WTC11 (cell line): ENCODE data around the gene PRR5L. TPM values are rescaled to one million over a fixed set of nuclear protein-coding genes. Genes with fewer than 3 reads are reported as not detected.

ENCODE experiments used
- ATAC-seq: fragments of 200-7000 bp; cut with Tn5 transposase; 2 replicates; pipeline ENCODE4 v1.10.0; 2021; ENCODE audit warnings: mild to moderate bottlenecking, moderate library complexity
- CTCF ChIA-PET: fragments of 300-600 bp; sonication (Branson Sonifier 250); formaldehyde crosslinking; loops from one replicate; lab custom pipeline; 2021; ENCODE audit warnings: antibody characterized with exemption; lab: Charles Lee
- POLR2A ChIA-PET: fragments of 350-600 bp; sonication (Branson Sonifier 250); formaldehyde crosslinking; loops from one replicate; lab custom pipeline; 2021; ENCODE audit warnings: antibody characterized with exemption; lab: Charles Lee
- DNase-seq: peaks from one replicate; pipeline ENCODE4 v3.0.0; 2021; ENCODE audit warnings: low spot score
- H3K27ac Mint-ChIP-seq: 2 replicates; pipeline ENCODE4 v1.8.0; 2021; ENCODE audit warnings: mixed read lengths
- H3K27me3 Mint-ChIP-seq: 2 replicates; pipeline ENCODE4 v1.8.0; 2021; ENCODE audit warnings: low read depth, mild to moderate bottlenecking, moderate library complexity, mixed read lengths
- H3K36me3 Mint-ChIP-seq: 2 replicates; pipeline ENCODE4 v1.8.0; 2021; ENCODE audit warnings: mixed read lengths
- H3K4me1 Mint-ChIP-seq: 2 replicates; pipeline ENCODE4 v1.8.0; 2022; ENCODE audit warnings: mixed read lengths
- H3K4me3 Mint-ChIP-seq: 2 replicates; pipeline ENCODE4 v1.8.0; 2021; ENCODE audit warnings: mild to moderate bottlenecking, moderate library complexity, mixed read lengths
- H3K9me3 Mint-ChIP-seq: 2 replicates; pipeline ENCODE4 v1.8.0; 2021; ENCODE audit warnings: mixed read lengths
- ESRRA ChIP-seq: sonication (generic); formaldehyde crosslinking; IDR thresholded peaks from 2 replicates; pipeline ENCODE4 v1.8.1; 2022; ENCODE audit warnings: mild to moderate bottlenecking, missing genetic modification reagents, borderline replicate concordance
- FOXJ3 ChIP-seq: sonication (generic); formaldehyde crosslinking; IDR thresholded peaks from 2 replicates; pipeline ENCODE4 v1.9.0; 2021; ENCODE audit warnings: missing genetic modification reagents, mild to moderate bottlenecking, borderline replicate concordance
- IRF2 ChIP-seq: sonication (generic); formaldehyde crosslinking; IDR thresholded peaks from 2 replicates; pipeline ENCODE4 v1.8.0; 2022; ENCODE audit warnings: low read depth, missing genetic modification reagents, borderline replicate concordance
- NFE2L1 ChIP-seq: sonication (generic); formaldehyde crosslinking; IDR thresholded peaks from 2 replicates; pipeline ENCODE4 v1.8.1; 2023; ENCODE audit warnings: missing genetic modification reagents
- PRRX2 ChIP-seq: fragments of 250-450 bp; sonication (Bioruptor Pico); IDR thresholded peaks from 2 replicates; pipeline ENCODE4 v1.8.0; 2021; ENCODE audit warnings: mild to moderate bottlenecking
- SMAD4 ChIP-seq: sonication (generic); formaldehyde crosslinking; IDR thresholded peaks from 2 replicates; pipeline ENCODE4 v1.8.0; 2022; ENCODE audit warnings: mild to moderate bottlenecking, missing genetic modification reagents
- TCF7 ChIP-seq: sonication (generic); formaldehyde crosslinking; IDR thresholded peaks from 2 replicates; pipeline ENCODE4 v1.8.0; 2022; ENCODE audit warnings: mild to moderate bottlenecking, low read depth, missing genetic modification reagents, moderate library complexity
- ZNF121 ChIP-seq: sonication (generic); formaldehyde crosslinking; IDR thresholded peaks from 2 replicates; pipeline ENCODE4 v1.8.0; 2023; ENCODE audit warnings: missing genetic modification reagents
- ZNF138 ChIP-seq: sonication (generic); formaldehyde crosslinking; conservative IDR thresholded peaks from 2 replicates; pipeline ENCODE4 v1.8.1; 2022; ENCODE audit warnings: mild to moderate bottlenecking, moderate library complexity, missing genetic modification reagents
- ZNF317 ChIP-seq: sonication (generic); formaldehyde crosslinking; IDR thresholded peaks from 2 replicates; pipeline ENCODE4 v1.8.1; 2023; ENCODE audit warnings: low read depth, mild to moderate bottlenecking, moderate library complexity, missing genetic modification reagents, borderline replicate concordance
- ZNF423 ChIP-seq: fragments of 250-450 bp; sonication (Bioruptor Pico); IDR thresholded peaks from 2 replicates; pipeline ENCODE4 v2.1.2; 2022; ENCODE audit warnings: mild to moderate bottlenecking, moderate library complexity
- ZNF671 ChIP-seq: fragments of 250-450 bp; sonication (Bioruptor Pico); IDR thresholded peaks from 2 replicates; pipeline ENCODE4 v1.8.0; 2021; ENCODE audit warnings: mild to moderate bottlenecking
- total RNA-seq: library from RNA; stranded (reverse); gene quantifications from 3 replicates; pipeline ENCODE4 v1.2.3, GENCODE V29; 2021
- TF ChIP-seq, protein P1 (sequence below): sonication (generic); formaldehyde crosslinking; IDR thresholded peaks from 2 replicates; pipeline ENCODE4 v1.8.0; 2023; ENCODE audit warnings: mild to moderate bottlenecking, missing genetic modification reagents
- TF ChIP-seq, protein P2 (sequence below): sonication (generic); formaldehyde crosslinking; IDR thresholded peaks from 2 replicates; pipeline ENCODE4 v1.8.0; 2023; ENCODE audit warnings: missing genetic modification reagents
- TF ChIP-seq, protein P3 (sequence below): fragments of 250-450 bp; sonication (Bioruptor Pico); IDR thresholded peaks from 2 replicates; pipeline ENCODE4 v1.9.0; 2021; ENCODE audit warnings: moderate library complexity, mild to moderate bottlenecking, inconsistent platforms, borderline replicate concordance
- TF ChIP-seq, protein P4 (sequence below): sonication (generic); formaldehyde crosslinking; conservative IDR thresholded peaks from 2 replicates; pipeline ENCODE4 v1.8.1; 2022; ENCODE audit warnings: mild to moderate bottlenecking, missing genetic modification reagents
- TF ChIP-seq, protein P5 (sequence below): sonication (generic); formaldehyde crosslinking; IDR thresholded peaks from 2 replicates; pipeline ENCODE4 v1.8.0; 2022; ENCODE audit warnings: mild to moderate bottlenecking, missing genetic modification reagents
- TF ChIP-seq, protein P6 (sequence below): sonication (generic); formaldehyde crosslinking; IDR thresholded peaks from 2 replicates; pipeline ENCODE4 v1.8.1; 2022; ENCODE audit warnings: low read depth, missing genetic modification reagents, borderline replicate concordance

Gene PRR5L
- total RNA-seq, 1 experiment from 2014 or later = 3.9 TPM

DNA sequence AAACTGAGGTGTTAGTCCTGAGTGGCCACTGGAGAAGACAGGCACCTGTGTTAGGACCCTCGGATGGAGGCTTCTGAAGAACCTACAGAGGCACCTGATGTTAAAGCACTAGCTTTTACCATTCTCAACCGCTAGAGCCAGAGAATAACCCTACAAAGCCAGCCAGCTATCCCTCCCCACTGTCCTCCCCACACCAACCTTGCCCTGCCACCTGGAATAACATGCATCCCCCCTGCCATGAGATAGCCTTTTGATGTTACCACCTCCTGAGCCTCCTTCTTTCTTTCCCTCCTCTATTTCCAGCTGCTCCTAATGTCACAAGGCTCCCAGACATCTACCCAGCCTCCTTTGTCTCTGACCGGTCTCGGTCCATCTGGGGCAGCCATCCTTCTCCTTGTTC is 35.0 kb upstream of the PRR5L start:
- Mint-ChIP-seq H3K4me1 (peaks cover 5% of the 10 kb centered on the region), H3K36me3 (no peaks in the 10 kb centered on the region), H3K9me3 (peaks cover 3% of the 10 kb centered on the region; the same call in 1 of the 2 replicates), H3K4me3 (no peak overlapping the region), H3K27me3 (peaks cover 12% of the 10 kb centered on the region), H3K27ac (no peak overlapping the region)
- ChIA-PET CTCF (interaction anchor here (0.6 to 5.9 kb wide), 6 partner anchors 70 to 439 kb away, joined by 3 to 110 read pairs (median 6); no protein-coding TSS in a partner anchor), POLR2A (interaction anchor here (0.6 kb wide), 1 partner anchor 296 kb away, joined by 3 read pairs; no protein-coding TSS in a partner anchor)
- TF ChIP-seq IRF2 (CRISPR knock-in tag) (no peak), TCF7 (CRISPR knock-in tag) (no peak), ZNF671 (no peak), ZNF138 (CRISPR knock-in tag) (no peak), NFE2L1 (no peak), ZNF317 (CRISPR knock-in tag) (no peak), ZNF121 (CRISPR knock-in tag) (no peak)
- TF ChIP-seq, protein P1, sequence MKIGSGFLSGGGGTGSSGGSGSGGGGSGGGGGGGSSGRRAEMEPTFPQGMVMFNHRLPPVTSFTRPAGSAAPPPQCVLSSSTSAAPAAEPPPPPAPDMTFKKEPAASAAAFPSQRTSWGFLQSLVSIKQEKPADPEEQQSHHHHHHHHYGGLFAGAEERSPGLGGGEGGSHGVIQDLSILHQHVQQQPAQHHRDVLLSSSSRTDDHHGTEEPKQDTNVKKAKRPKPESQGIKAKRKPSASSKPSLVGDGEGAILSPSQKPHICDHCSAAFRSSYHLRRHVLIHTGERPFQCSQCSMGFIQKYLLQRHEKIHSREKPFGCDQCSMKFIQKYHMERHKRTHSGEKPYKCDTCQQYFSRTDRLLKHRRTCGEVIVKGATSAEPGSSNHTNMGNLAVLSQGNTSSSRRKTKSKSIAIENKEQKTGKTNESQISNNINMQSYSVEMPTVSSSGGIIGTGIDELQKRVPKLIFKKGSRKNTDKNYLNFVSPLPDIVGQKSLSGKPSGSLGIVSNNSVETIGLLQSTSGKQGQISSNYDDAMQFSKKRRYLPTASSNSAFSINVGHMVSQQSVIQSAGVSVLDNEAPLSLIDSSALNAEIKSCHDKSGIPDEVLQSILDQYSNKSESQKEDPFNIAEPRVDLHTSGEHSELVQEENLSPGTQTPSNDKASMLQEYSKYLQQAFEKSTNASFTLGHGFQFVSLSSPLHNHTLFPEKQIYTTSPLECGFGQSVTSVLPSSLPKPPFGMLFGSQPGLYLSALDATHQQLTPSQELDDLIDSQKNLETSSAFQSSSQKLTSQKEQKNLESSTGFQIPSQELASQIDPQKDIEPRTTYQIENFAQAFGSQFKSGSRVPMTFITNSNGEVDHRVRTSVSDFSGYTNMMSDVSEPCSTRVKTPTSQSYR = no peak
- TF ChIP-seq, protein P2, sequence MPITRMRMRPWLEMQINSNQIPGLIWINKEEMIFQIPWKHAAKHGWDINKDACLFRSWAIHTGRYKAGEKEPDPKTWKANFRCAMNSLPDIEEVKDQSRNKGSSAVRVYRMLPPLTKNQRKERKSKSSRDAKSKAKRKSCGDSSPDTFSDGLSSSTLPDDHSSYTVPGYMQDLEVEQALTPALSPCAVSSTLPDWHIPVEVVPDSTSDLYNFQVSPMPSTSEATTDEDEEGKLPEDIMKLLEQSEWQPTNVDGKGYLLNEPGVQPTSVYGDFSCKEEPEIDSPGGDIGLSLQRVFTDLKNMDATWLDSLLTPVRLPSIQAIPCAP = no peak
- TF ChIP-seq, protein P3, sequence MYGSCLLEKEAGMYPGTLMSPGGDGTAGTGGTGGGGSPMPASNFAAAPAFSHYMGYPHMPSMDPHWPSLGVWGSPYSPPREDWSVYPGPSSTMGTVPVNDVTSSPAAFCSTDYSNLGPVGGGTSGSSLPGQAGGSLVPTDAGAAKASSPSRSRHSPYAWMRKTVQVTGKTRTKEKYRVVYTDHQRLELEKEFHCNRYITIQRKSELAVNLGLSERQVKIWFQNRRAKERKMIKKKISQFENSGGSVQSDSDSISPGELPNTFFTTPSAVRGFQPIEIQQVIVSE (CRISPR knock-in tag) = no peak
- TF ChIP-seq, protein P4, sequence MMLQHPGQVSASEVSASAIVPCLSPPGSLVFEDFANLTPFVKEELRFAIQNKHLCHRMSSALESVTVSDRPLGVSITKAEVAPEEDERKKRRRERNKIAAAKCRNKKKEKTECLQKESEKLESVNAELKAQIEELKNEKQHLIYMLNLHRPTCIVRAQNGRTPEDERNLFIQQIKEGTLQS = no peak
- TF ChIP-seq, protein P5, sequence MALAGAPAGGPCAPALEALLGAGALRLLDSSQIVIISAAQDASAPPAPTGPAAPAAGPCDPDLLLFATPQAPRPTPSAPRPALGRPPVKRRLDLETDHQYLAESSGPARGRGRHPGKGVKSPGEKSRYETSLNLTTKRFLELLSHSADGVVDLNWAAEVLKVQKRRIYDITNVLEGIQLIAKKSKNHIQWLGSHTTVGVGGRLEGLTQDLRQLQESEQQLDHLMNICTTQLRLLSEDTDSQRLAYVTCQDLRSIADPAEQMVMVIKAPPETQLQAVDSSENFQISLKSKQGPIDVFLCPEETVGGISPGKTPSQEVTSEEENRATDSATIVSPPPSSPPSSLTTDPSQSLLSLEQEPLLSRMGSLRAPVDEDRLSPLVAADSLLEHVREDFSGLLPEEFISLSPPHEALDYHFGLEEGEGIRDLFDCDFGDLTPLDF (CRISPR knock-in tag) = no peak
- ATAC-seq (no peak), DNase-seq (no peak)

DNA sequence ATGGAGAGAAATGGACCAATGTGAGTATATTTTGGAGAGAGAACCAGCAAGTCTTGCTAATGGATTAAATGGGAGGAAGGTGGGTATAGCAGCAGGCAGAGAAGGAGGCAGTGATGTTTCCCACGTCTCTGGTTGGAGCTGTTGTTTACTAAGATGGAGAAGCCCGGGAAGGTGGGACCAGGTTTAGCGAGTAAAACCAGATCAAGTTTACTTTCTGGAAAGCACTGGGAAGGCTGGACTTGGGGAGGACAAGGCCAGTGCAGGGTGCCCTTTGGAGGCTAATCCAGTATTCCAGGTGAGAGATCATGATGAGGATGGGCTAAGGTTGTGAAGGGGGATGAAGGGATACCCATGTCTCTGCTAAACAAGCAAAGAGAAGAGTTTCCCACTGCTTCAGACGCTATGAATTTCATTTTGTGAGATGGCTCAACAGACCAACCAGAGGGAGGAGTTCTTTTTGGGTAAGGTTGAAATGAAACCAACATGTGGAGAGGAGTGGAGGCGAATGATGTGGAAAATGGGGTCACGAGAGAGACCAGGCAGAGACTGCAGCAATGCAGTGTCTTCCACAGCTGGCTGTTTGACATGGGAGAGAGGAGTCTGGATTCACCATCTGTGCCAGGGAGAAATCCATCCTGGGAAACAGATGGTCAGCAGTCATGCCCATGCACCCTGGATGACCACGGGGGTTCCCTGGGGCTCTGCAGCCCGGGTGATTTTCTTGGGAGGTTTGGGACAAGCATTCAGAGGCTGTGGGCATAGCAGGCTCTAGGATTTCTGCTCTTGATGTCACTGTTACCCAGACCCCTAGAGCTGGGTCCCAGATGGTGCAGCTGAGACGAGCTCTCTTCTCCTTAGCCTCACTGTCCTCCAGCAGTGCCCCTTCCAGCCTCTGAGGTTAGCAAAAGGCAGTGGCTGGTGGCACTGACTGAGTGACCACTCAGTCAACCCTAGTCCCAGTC is 31.8 kb upstream of the PRR5L start:
- CTCF ChIA-PET = interaction anchor here (1.0 to 5.9 kb wide), 8 partner anchors 12 to 739 kb away, joined by 3 to 109 read pairs (median 4); partner anchors contain the start of gene PAMR1

More for the DNA sequence above, 31.8 kb upstream of the PRR5L start:
- no peak overlapping the region; the same call in 1 of the 2 replicates for H3K27ac Mint-ChIP-seq
- H3K4me3 Mint-ChIP-seq = no peak overlapping the region
- POLR2A ChIA-PET = no interaction called here
- H3K9me3 Mint-ChIP-seq = no peaks in the 10 kb centered on the region
- ATAC-seq = 0 out of 2 replicates have a peak, but pooled peaks have one; percentile 7
- H3K36me3 Mint-ChIP-seq = no peaks in the 10 kb centered on the region
- TF ChIP-seq FOXJ3 (CRISPR knock-in tag) (no peak), ESRRA (CRISPR knock-in tag) (no peak), ZNF423 (CRISPR knock-in tag) (no peak), SMAD4 (CRISPR knock-in tag) (no peak), NFE2L1 (no peak), PRRX2 (CRISPR knock-in tag) (no peak), ZNF317 (CRISPR knock-in tag) (no peak)
- TF ChIP-seq, protein P6, sequence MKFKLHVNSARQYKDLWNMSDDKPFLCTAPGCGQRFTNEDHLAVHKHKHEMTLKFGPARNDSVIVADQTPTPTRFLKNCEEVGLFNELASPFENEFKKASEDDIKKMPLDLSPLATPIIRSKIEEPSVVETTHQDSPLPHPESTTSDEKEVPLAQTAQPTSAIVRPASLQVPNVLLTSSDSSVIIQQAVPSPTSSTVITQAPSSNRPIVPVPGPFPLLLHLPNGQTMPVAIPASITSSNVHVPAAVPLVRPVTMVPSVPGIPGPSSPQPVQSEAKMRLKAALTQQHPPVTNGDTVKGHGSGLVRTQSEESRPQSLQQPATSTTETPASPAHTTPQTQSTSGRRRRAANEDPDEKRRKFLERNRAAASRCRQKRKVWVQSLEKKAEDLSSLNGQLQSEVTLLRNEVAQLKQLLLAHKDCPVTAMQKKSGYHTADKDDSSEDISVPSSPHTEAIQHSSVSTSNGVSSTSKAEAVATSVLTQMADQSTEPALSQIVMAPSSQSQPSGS (CRISPR knock-in tag) = no peak
- TF ChIP-seq, all 79 proteins: peak for 0
- Mint-ChIP-seq H3K27me3 (peaks cover 2% of the 10 kb centered on the region), H3K4me1 (peaks cover 2% of the 10 kb centered on the region)
- DNase-seq = no peak
